ENCODE results near the gene LEMD3.

LEMD3 gene

GRCh38 chr12:65164774-65165173 lies 4.6 kb upstream of the LEMD3 start:
- no peak for DNase-seq (ENCODE audit: low read depth)

DNA sequence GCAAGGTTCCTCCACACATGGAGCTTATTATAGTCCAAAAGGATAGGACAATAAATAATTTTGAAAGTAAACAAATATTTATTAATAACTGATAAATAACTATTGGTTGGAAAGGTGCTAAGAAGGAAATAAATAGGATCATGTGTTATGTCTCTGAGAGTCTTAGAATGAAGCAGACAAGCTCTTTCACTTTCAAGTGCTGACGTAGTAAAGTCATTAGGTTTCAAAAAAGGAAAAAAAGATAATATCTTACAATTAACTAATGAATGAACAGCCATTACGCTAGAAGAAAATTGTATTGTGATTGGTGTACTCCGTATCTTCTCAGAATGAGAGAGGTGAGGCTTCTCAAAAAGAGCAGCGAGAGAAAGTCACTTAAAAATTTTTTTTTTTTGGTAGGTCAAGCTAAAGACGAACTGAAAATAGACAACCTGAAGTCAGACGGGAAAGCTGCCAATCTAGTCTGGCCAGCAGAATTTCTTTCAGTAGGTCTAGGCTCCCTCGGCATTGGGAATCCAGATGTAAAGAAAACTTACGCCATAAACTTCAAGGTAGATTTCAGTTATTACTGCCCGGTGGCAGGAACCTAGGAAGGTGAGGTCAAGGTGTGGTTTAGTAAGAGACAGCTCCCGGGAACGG lies 583 bp upstream of the LEMD3 start:
- no peak for DNase-seq (ENCODE audit: low read depth)
- no peak for TF ChIP-seq CTCF (IDR thresholded peaks at IDR 0.05; ENCODE audit: low read depth, low read length, missing control alignments)
- in situ Hi-C loops (cut with HindIII; ENCODE audit: low sequenced_read_pairs), result no loop called here

More at GRCh38 chr12:65164774-65165173, 4.6 kb upstream of the LEMD3 start:
- no peak overlapping the region for H3K4me3 ChIP-seq (ENCODE audit: low read depth, low read length)
- no peak for TF ChIP-seq CTCF (IDR thresholded peaks at IDR 0.05; ENCODE audit: low read depth, low read length, missing control alignments)
- in situ Hi-C loops (cut with HindIII; ENCODE audit: low sequenced_read_pairs), result no loop called here

GRCh38 chr12:65170209-65170881 lies 962 bp downstream of the LEMD3 start:
- no peak for DNase-seq (ENCODE audit: low read depth)
- no peak for TF ChIP-seq CTCF (IDR thresholded peaks at IDR 0.05; ENCODE audit: low read depth, low read length, missing control alignments)
- H3K4me3 ChIP-seq (ENCODE audit: low read depth, low read length), result peak overlapping the region; percentile 87
- in situ Hi-C loops (cut with HindIII; ENCODE audit: low sequenced_read_pairs), result no loop called here

More for the DNA sequence above, 583 bp upstream of the LEMD3 start:
- H3K4me3 ChIP-seq (ENCODE audit: low read depth, low read length), result peak overlapping the region; percentile 87

DNA sequence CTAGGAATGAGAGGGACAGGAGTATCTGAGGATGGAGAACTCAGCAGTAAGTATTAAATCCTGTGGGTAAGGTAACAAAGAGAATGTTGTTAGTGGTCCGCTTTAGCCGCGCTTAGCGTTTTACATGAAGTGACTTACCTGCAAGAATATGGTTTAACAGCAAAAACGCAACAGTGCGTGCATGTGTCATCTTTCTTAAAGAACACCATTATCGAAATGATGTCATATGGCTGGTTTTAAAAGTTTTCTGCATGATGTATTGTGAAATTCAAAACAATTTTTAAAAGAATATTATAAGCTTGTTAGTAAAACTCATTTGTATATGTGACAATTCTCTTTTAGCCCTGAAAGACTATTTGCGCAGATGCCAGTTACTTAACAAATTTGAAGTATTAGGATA lies 1.7 kb downstream of the LEMD3 start:
- in situ Hi-C loops (cut with HindIII; ENCODE audit: low sequenced_read_pairs), result no loop called here
- DNase-seq (ENCODE audit: low read depth), result no peak
- peak overlapping the region; percentile 87 for H3K4me3 ChIP-seq (ENCODE audit: low read depth, low read length)
- no peak for TF ChIP-seq CTCF (IDR thresholded peaks at IDR 0.05; ENCODE audit: low read depth, low read length, missing control alignments)

GRCh38 chr12:65171870-65172269 lies 2.5 kb downstream of the LEMD3 start:
- TF ChIP-seq CTCF (IDR thresholded peaks at IDR 0.05; ENCODE audit: low read depth, low read length, missing control alignments), result no peak
- no peak for DNase-seq (ENCODE audit: low read depth)
- peak overlapping the region; percentile 87 for H3K4me3 ChIP-seq (ENCODE audit: low read depth, low read length)

DNA sequence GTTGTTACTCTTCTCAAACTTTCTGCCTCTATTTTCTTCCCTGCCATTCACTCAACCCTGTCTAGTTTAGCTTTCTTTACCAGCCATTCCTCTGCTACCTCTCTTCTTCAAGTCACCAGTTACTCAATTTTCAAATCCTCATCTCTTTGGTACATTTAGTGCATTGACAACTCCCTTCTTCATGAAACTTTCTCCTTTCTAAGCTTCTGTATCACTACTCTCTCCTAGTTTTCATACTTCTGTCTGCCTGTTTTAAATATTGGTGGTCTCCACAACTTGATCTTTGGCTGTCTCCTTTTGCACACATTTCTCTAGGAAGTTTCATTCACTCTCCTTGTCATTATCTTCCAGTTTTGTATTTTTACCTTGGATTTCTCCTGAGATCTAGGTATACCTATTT lies 6.0 kb downstream of the LEMD3 start:
- in situ Hi-C loops (cut with HindIII; ENCODE audit: low sequenced_read_pairs), result no loop called here
- no peak for DNase-seq (ENCODE audit: low read depth)
- no peak for TF ChIP-seq CTCF (IDR thresholded peaks at IDR 0.05; ENCODE audit: low read depth, low read length, missing control alignments)
- no peak overlapping the region for H3K4me3 ChIP-seq (ENCODE audit: low read depth, low read length)

More at GRCh38 chr12:65171870-65172269, 2.5 kb downstream of the LEMD3 start:
- in situ Hi-C loops (cut with HindIII; ENCODE audit: low sequenced_read_pairs), result no loop called here
